Vagina (tissue), 2 donors: ENCODE results near the gene DSCAML1. TPM values are rescaled to one million over a fixed set of nuclear protein-coding genes. Genes with fewer than 3 reads are reported as not detected.

Source experiments
- DNase-seq, 2 donors: peaks; one replicate each; pipeline ENCODE4 v3.0.0-alpha.2; 2017; ENCODE audit errors: extremely low spot score in 2 of 2
- H3K27ac ChIP-seq: fragments of 200-600 bp; sonication (generic); one replicate; pipeline ENCODE4 v1.5.1; 2019
- H3K27me3 ChIP-seq: fragments of 200-600 bp; sonication (generic); one replicate; pipeline ENCODE4 v1.5.1; 2019
- H3K36me3 ChIP-seq, 2 donors: fragments of 200-600 bp; sonication (generic); one replicate each; pipeline ENCODE4 v1.5.1; 2017 to 2019
- H3K4me1 ChIP-seq: fragments of 200-600 bp; sonication (generic); one replicate; pipeline ENCODE4 v1.5.1; 2019
- H3K4me3 ChIP-seq, 2 donors: fragments of 200-600 bp; sonication (generic); 1 replicate in 1 of 2; 2 replicates in 1 of 2; pipeline ENCODE4 v1.5.1; 2016 to 2019
- H3K9me3 ChIP-seq: fragments of 200-600 bp; sonication (generic); one replicate; pipeline ENCODE4 v1.5.1; 2019
- POLR2A ChIP-seq, 2 donors: fragments of 450-650 bp; IDR thresholded peaks; one replicate each; pipeline ENCODE4 v1.6.1; 2017; ENCODE audit warnings: antibody characterized with exemption in 2 of 2, mild to moderate bottlenecking in 2 of 2, moderate library complexity in 2 of 2
- POLR2AphosphoS5 ChIP-seq, 2 donors: sonication (generic); formaldehyde crosslinking; IDR thresholded peaks; one replicate each; pipeline ENCODE4 v1.9.0; 2017; ENCODE audit warnings: antibody characterized with exemption in 2 of 2, mild to moderate bottlenecking in 2 of 2, low read depth in 1 of 2; ENCODE audit not compliant: insufficient read depth in 1 of 2
- intact Hi-C: fragments of 100-400 bp; cut with DNase I; formaldehyde crosslinking; loops from one replicate; pipeline ENCODE4 v1.15.1; 2023
- total RNA-seq: library from RNA; depleted of rRNA; stranded (reverse); fragments of >200 nt; gene quantifications from one replicate; pipeline ENCODE4 v1.2.3, GENCODE V29; 2016
- TF ChIP-seq, protein P1 (sequence below), 3 experiments: fragments of 450-650 bp in 2 of 3; fragments of 200-600 bp in 1 of 3; sonication (generic) in 1 of 3; IDR thresholded peaks; one replicate each; pipeline ENCODE4 v1.5.1; 2017 to 2019; ENCODE audit warnings: antibody characterized with exemption in 3 of 3, mild to moderate bottlenecking in 2 of 3, moderate library complexity in 2 of 3

The DSCAML1 gene
- total RNA-seq, 1 donor from 2014 or later: 0.25 TPM

- H3K36me3 ChIP-seq: no peaks in the 10 kb centered on the region
- no peaks in the 10 kb centered on the region for H3K4me1 ChIP-seq
- no peaks in the 10 kb centered on the region for H3K9me3 ChIP-seq
- intact Hi-C loops: no loop called here
- no peaks in the 10 kb centered on the region for H3K27me3 ChIP-seq
- TF ChIP-seq POLR2AphosphoS5 (IDR thresholded peaks at IDR 0.05; ENCODE audit: insufficient read depth in 1 of 2, low read depth in 1 of 2) (no peak), POLR2A (IDR thresholded peaks at IDR 0.05) (no peak)
- TF ChIP-seq, protein P1, sequence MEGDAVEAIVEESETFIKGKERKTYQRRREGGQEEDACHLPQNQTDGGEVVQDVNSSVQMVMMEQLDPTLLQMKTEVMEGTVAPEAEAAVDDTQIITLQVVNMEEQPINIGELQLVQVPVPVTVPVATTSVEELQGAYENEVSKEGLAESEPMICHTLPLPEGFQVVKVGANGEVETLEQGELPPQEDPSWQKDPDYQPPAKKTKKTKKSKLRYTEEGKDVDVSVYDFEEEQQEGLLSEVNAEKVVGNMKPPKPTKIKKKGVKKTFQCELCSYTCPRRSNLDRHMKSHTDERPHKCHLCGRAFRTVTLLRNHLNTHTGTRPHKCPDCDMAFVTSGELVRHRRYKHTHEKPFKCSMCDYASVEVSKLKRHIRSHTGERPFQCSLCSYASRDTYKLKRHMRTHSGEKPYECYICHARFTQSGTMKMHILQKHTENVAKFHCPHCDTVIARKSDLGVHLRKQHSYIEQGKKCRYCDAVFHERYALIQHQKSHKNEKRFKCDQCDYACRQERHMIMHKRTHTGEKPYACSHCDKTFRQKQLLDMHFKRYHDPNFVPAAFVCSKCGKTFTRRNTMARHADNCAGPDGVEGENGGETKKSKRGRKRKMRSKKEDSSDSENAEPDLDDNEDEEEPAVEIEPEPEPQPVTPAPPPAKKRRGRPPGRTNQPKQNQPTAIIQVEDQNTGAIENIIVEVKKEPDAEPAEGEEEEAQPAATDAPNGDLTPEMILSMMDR (IDR thresholded peaks at IDR 0.05): no peak
- no peak for DNase-seq
- no peak overlapping the region for H3K27ac ChIP-seq
- no peak overlapping the region for H3K4me3 ChIP-seq
These were observed 189.6 kb downstream of the DSCAML1 start for GRCh38 chr11:117607449-117607848.

GRCh38 chr11:117606790-117607189 lies 190.2 kb downstream of the DSCAML1 start:
- H3K27ac ChIP-seq: no peak overlapping the region
- H3K9me3 ChIP-seq: no peaks in the 10 kb centered on the region
- H3K27me3 ChIP-seq: no peaks in the 10 kb centered on the region
- no peaks in the 10 kb centered on the region for H3K4me1 ChIP-seq
- TF ChIP-seq POLR2A (IDR thresholded peaks at IDR 0.05) (no peak), POLR2AphosphoS5 (IDR thresholded peaks at IDR 0.05; ENCODE audit: insufficient read depth in 1 of 2, low read depth in 1 of 2) (no peak)
- TF ChIP-seq, protein P1 (IDR thresholded peaks at IDR 0.05): no peak
- no peak for DNase-seq
- intact Hi-C loops: no loop called here
- no peak overlapping the region for H3K4me3 ChIP-seq
- H3K36me3 ChIP-seq: no peaks in the 10 kb centered on the region

GRCh38 chr11:117606211-117606610 lies 190.8 kb downstream of the DSCAML1 start:
- Histone ChIP-seq H3K4me1 (no peaks in the 10 kb centered on the region), H3K4me3 (no peak overlapping the region), H3K36me3 (no peaks in the 10 kb centered on the region), H3K27ac (no peak overlapping the region), H3K9me3 (no peaks in the 10 kb centered on the region), H3K27me3 (no peaks in the 10 kb centered on the region)
- DNase-seq: no peak
- TF ChIP-seq, protein P1 (IDR thresholded peaks at IDR 0.05): no peak
- TF ChIP-seq POLR2A (IDR thresholded peaks at IDR 0.05): no peak
- no peak for TF ChIP-seq POLR2AphosphoS5 (IDR thresholded peaks at IDR 0.05; ENCODE audit: insufficient read depth in 1 of 2, low read depth in 1 of 2)
- intact Hi-C loops: no loop called here

DNA sequence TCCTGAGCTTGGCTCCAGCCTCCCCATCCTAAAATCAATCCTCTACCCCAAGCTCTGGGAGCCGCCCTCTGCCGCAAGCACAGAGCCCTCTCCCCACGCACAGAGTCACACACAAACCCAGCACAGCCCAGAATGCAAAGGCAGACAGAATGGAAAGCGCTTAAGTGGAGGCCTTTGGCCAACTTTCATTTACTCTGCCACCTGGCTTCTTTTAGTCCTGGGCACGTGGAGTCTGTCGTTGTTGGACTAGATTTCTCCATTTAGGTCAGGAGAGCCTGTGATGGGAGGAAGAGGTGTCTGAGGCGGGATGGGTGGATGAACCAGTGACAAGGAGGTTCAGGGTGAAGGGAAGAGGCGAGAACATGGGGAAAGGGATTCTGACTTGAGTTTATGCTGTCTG lies 191.7 kb downstream of the DSCAML1 start:
- H3K27ac ChIP-seq: no peak overlapping the region
- DNase-seq: no peak
- no peaks in the 10 kb centered on the region for H3K9me3 ChIP-seq
- intact Hi-C loops: no loop called here
- TF ChIP-seq POLR2AphosphoS5 (IDR thresholded peaks at IDR 0.05; ENCODE audit: insufficient read depth in 1 of 2, low read depth in 1 of 2): no peak
- no peak for TF ChIP-seq POLR2A (IDR thresholded peaks at IDR 0.05)
- TF ChIP-seq, protein P1 (IDR thresholded peaks at IDR 0.05): no peak
- no peaks in the 10 kb centered on the region for H3K27me3 ChIP-seq
- no peaks in the 10 kb centered on the region for H3K4me1 ChIP-seq
- no peaks in the 10 kb centered on the region for H3K36me3 ChIP-seq
- H3K4me3 ChIP-seq: no peak overlapping the region

DNA sequence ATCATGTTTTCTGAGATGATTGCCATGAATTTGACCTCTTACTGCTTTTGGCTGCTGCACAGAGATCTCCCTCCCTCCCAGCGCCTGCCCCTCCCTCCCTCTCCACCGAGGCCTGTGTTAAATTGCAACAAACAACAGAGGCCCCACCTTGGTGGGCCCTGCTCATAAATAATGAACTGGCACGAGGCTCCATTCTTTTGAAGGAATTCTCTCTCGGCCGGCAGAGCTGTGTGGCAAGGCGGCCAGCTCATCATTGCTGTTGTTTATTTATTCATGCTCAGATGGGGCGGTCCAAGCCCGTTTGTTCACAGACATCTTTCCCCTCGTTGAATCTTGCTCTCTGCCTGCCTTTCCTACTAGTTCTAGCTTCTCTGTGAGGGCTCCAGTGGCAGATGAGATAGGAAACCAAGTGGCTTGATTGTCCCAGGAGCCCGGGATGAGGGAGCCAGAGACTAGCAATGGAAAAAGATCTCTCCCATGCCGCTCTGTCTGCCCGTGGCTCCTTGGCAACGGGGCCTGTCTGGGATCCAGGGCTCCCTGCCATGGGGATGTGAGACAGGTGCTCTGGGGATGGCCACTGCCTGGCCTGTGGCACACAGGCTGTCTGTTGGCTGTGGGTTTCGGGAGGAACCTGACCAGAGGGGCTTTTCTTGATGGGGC lies 192.6 kb downstream of the DSCAML1 start:
- no peak for DNase-seq
- no peaks in the 10 kb centered on the region for H3K27me3 ChIP-seq
- intact Hi-C loops: no loop called here
- no peak for TF ChIP-seq POLR2A (IDR thresholded peaks at IDR 0.05)
- no peak for TF ChIP-seq POLR2AphosphoS5 (IDR thresholded peaks at IDR 0.05; ENCODE audit: insufficient read depth in 1 of 2, low read depth in 1 of 2)
- TF ChIP-seq, protein P1 (IDR thresholded peaks at IDR 0.05): no peak
- no peaks in the 10 kb centered on the region for H3K9me3 ChIP-seq
- no peaks in the 10 kb centered on the region for H3K4me1 ChIP-seq
- H3K4me3 ChIP-seq: no peak overlapping the region
- H3K27ac ChIP-seq: no peak overlapping the region
- H3K36me3 ChIP-seq: no peaks in the 10 kb centered on the region
